ENCODE results near the gene ZSWIM8.
"Not testable (repeated sequence)": the region's sequence is repeated elsewhere in the genome, so short reads cannot be mapped to it uniquely, and the experiment has no call there.

The ZSWIM8 gene

DNA sequence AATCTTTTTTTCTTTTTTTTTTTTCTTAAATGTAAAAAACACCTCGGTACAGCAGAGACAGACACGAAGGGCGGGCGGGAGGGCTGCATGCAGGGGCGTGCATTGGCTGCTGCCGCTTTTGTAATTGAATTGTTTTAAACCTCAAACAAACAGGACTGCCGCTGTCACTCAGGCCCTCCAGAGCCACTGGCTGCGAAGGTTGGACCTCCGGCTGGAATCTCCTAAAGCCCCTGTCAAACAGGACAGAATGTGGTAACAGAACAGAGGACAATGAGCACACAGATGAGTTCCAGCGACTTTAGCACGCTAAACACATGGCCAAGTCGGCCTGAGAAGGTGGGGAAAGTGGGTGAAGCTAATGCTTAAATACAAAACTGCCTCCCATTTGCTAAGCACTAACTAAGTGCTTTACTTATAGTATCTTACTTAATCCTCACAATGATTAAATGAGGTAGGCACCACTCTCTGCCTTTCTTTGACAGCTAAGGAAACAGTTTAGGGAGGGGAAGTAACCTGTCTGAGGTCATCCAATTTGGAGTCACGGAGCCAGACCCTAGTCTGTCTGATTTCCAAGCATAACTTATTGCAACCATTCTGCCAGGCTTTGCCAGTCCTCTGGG lies 29.0 kb downstream of the ZSWIM8 start:
- no peak for DNase-seq (ENCODE audit: low read depth)

DNA sequence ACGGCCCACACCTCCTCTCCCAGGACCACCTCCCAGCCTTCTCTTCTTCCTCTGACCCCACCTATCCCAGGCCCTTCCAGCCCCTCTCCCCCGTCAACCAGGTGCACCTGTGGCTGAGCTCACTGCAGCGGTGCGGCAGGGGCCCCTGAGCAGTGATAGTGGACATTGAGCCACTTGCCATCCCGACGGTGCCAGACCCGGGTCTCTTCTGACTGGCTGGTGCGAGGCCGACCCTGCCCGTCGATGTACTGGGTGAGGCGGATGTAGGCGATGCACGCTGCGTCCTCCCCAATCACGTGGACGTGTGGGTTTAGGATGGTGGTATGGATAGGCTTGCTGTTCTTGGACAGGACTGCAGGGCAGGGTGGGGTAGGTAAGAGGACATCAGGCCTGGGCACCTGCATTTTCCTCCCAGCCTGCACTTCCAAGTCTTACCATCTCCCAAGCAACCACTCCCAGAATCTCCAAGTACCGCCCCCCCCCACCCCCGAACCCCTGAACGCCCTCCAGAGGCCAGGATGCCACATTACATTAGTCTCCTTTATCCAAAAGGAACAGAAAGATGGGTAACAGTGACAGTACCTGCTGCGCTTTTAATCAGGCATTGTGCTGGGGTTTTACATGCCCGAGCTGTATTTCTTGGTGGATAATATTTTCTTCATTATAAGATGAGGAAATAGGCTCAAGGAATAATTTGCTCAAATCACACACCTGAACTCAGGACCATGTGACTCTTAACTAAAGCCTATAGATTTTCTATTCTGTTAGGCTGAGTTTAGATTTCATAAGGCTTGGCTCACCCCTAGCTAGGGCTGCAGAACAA lies 29.7 kb downstream of the ZSWIM8 start:
- DNase-seq (ENCODE audit: low read depth) = no peak

DNA sequence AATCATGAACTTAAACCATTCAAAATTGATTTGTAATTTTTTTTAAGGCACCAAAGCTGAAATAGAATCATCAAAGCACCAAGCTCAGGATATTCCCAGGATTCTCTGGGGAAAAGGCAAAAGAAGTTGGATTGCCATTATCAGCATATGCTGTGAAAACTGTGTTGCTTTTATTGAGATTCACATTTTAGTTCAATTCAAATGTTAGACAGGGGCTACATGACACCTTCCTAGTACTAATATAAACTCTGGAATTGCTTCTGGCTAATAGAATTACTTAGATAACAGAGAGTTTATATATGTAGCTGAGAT lies 30.3 kb downstream of the ZSWIM8 start:
- no peak for DNase-seq (ENCODE audit: low read depth)

DNA sequence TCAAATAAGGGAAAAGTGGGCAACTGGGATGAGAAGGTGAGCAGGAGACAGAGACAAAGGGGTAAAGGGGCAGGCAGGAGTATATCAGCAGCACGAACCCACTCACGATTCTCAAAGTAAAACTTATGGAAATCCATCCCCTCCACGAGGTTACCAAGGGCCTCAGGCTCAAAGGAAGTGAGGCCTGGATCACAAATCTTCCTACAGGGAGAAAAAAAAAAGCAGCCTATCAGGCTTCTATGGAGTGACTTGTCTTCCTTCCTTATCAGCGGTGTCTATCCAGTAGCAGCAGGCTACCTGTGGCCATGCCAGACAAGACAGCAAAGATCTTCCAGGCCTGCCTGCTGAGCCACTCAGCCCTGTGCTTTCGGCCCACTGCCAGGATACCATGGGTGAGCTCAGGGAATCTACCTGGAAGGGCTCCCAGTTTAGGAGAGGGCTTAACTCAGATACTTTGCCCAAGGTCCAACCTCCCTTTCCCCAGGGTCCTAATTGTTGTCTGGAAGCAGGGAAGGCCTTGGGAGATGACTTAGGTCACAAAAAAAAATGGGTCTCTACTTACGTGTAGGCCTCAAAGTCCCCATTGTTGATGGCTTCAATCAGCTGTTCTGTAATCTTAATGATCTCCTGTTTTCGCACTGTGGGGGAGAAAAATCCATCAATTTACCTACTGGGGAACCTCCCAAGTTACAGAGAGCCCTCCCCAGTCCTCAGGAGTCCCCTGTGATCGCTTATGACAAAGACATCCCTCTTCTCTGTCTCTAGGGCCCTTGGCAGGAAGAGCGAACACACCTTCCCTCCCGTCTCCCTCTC lies 31.7 kb downstream of the ZSWIM8 start:
- DNase-seq (ENCODE audit: low read depth) = no peak

DNA sequence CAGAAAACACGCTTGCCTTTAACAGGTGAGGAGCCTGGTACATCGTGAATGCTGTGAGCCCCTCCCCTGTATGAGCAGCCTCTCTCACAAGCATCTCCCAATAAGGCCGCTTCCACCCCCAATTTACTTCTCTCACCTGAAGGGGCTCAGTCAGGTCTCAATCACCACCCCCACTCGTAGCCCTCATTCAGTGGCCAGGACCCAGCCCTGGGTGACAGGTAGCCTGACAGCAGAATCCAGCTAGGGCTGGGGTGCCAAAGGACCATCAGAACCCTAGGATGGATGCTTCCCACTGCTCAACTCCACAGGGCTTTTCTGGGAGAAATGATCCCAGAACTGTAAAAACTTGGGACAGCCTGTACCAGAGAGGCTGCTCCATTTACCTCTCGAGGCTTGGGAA lies 32.4 kb downstream of the ZSWIM8 start:
- DNase-seq (ENCODE audit: low read depth) = no peak

DNA sequence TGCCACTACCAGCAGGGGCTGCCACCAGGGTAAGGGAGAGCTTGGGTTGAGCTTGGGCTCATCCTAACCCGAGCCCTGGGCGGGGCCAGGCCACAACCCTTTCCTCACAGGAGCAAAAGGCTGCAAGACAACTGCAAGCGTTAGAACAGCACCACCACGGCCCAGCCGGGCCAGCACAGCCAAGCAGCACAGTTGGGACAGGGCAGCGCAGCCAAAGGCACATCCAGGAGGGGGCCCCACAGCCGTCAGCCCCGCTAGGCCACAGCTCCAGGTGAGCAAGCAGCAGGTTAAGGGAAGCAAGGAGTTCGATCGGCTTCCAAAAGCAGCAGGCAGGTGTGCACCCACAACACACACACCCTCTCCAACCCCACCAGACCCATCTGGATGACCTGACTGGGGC lies 33.0 kb downstream of the ZSWIM8 start:
- no peak for DNase-seq (ENCODE audit: low read depth)

DNA sequence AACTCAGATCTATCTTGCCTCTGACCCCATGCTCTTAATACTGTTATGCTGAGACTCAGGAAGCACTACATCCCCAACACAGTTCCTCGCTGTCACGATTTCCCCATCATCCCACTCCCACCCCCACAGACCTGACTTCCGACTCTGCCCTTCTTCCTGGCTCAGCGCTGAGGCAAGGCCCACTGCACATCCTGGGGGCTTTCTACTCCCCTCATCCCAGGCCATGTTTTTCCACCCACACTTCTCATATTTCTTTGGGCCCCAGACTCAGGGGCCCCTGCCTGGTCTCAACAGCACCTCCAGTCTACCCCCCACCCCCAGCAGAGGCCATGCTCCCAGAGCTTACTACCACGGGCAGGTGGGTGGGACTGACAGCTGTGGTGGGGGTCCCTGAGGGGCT lies 33.7 kb downstream of the ZSWIM8 start:
- DNase-seq (ENCODE audit: low read depth) = no peak

DNA sequence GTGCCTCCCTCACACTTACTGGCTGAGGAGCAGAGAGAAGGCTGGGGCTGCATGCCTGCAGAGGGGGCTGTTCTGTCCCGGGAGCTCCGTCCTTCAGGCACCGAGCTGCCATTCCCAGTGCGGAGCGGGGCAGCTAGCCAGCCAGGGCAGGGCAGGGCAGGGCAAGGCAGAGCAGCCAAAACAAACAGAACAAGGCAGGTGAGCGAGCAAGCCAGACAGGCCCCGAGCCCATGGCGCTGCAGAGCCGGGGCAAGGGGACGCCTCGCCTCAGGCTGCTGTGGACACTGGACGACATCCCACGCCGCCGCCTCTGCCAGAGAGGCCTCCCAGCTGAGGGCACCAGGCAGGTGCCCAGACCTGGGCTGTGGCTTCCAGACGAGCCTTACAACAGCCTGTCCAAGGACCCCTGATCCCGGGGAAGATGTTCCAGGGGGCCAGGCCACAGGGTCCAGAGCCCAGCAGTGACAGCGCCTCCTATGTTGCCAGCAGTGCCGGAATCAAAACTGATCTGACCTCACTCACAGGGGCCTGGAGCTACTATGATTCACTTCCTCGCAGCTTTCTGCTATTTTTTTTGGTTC lies 34.2 kb downstream of the ZSWIM8 start:
- no peak for DNase-seq (ENCODE audit: low read depth)

DNA sequence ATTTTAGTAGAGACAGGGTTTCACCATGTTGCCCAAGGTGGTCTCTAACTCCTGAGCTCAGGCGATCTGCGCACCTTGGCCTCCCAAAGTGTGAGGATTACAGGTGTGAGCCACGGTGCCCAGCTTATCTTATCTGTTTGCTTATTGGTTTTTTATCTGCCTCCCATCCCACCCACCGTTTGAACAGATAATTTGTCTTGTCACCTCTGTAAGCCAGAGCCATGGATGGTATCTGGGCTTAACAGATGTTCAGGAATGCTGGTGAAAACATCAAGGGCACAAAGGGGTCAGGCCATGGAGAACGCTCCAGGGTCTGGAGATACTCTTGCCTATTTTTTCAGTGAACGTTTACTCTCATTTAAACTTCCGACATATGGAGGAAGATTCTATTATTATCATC lies 38.0 kb downstream of the ZSWIM8 start:
- DNase-seq (ENCODE audit: low read depth) = no peak

DNA sequence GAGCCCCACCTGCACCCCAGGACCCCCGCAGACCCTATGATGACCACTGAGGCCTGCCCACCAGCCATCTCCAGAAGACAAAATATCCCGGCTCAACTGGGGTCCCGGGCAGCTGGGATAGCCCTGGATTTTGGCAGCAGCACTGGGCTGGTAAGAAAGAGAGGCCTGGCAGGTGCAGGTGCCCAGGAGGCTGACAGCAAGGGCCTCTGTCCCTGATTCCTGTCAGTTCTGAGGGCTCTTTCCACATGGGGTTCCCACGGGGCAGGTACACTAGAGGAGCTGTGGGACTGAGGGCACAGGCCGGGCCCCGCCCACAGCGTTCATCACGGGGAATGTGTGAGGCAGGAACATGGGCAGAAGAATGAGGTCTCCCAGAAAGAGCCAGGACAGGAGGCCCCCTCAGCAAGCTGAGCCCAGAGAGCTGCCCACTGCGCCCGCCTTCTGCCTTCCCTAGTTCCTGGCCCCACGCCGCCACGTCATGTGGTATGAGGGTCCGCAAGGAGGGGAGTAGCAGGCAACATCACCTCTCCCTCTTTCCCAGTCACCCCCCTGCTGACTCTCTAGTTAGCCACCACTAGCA lies 38.8 kb downstream of the ZSWIM8 start:
- DNase-seq (ENCODE audit: low read depth) = no peak

DNA sequence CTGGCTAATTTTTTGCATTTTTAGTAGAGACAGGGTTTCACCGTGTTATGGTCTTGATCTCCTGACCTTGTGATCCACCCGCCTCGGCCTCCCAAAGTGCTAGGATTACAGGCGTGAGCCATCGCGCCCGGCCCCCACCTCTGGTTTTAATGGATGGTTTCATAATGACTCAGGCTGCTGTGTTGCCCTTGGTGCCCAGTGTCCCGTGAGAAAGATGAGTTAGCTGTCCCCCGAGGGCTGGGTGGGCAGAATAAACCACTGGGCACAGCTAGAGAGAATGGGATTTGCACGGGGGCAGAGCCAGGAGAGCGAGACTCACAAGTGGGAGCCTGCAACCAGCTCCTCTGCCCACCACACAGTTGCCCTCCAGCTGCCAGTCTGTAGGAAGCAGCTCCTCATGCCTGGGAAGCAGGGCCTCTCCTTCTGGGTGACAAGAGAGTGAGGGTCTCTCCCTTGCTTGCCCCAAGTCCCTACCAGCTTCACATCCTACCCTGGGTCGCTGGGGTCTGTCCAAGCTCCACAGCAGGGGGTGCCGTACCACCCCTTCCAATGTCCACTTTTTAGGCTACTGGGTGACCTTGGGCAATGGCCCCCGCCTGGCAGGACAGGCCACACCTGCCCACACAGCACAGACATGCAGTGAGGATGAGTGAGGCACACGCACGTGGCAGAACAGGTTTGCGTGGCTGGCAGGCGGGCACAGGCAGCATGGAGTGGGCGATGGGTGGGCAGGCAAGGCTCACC lies 42.1 kb downstream of the ZSWIM8 start:
- DNase-seq (ENCODE audit: low read depth) = no peak

DNA sequence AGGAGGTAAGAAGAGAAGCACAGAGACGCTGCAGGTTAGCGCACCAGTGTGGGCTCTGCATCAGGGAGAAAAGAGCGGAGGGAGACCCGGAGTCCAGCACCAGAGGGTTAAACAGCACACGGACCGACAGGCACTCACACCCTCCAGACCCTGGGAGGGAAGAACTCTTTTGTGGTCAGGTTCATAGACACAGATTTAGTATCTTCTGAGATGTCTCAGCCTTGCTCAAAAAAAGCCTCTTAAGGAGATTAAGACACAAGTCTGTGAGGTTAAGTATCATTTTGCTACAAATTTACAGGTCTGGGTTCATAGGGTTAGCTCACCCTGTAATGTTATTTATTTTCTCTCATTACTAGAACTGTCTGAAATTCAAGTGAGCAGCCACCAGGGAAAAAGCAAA lies 42.8 kb downstream of the ZSWIM8 start:
- DNase-seq (ENCODE audit: low read depth) = no peak

DNA sequence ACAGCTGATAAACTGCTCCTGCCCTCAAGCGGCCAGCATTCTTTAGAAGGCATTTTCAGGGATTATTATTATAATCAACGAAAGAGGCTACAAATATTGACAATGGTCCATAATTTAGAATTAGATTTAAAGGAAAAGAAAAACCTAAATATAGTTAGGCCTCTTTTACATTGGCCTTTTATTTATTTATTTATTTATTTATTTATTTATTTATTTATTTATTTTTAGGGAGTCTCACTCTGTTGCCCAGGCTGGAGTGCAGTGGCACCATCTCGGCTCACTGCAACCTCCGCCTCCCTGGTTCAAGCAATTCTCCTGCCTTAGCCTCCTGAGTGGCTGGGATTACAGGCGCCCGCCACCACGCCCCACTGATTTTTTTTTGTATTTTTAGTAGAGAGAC lies 43.7 kb downstream of the ZSWIM8 start:
- DNase-seq (ENCODE audit: low read depth) = not testable (repeated sequence)

DNA sequence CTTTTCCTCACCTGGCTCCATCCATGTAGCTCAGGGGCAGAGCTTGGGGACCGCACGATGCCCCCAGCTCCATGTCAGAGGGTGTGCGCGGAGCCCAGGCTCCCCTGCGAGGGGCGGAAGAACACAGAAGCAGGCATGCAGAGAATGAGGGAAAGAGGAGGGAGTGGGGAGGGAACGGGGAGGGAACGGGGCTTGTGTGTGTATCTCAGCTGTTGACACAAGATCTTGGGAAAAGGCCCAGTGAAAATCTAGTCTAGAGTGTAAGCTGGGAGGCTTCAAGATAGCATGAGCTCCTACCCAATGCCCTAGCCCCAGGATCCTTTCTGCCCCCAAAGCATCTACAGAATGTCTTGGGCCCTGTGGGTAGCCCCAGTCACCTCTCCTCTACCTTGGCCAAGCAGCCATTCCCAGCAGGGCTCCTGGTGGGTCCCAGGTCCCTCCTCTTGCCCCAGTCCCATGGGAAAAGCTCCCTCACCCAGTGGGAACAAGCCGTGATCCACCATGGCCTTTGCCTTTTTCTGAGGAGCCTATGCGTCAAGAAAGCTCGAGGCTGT lies 51.1 kb downstream of the ZSWIM8 start:
- no peak for DNase-seq (ENCODE audit: low read depth)

DNA sequence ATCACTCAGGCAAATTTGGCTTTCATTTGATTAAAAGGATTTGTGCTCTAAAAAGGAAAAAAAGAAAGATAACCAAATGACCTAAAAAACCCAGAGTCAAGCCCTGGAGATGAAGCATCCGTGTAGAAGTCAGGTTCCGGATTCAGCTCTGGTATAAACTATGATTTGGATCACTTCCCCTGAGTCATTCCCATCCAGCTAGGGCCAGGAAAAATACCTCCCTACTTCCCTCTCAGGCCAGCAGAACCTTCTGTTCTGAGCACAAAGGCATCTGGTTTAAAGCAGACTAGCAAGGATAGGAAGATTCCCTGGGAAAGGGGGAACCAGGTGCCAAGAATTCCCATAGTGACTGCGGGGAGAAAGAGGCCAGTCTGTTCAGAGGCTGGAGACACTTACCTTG lies 51.7 kb downstream of the ZSWIM8 start:
- DNase-seq (ENCODE audit: low read depth) = no peak

DNA sequence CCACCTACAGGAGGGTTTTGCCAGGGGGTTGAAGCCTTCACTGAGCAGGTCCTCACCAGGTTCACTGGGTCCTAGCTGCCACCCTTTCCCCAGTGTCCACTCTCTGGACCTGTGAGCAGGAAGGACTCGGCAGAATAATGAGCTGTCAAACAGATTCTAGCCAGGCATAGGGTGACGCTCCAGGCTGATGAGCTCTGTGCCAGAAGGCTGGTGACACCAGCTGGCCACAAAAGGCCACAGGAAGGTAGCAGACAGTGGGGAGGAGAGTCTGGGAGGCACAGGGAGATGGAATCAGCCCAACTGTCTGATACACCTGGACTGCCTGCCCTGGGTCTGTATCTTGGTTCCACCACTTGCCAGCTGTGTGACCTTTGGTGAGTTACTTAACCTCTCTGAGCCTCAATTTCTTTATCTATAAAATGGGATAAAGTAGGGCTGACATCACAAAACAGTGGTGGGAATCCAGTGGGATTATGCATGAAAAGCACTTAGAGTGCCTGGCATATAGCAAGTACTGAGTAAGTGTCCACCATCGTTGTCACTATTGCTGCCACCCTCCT lies 52.7 kb downstream of the ZSWIM8 start:
- no peak for DNase-seq (ENCODE audit: low read depth)

DNA sequence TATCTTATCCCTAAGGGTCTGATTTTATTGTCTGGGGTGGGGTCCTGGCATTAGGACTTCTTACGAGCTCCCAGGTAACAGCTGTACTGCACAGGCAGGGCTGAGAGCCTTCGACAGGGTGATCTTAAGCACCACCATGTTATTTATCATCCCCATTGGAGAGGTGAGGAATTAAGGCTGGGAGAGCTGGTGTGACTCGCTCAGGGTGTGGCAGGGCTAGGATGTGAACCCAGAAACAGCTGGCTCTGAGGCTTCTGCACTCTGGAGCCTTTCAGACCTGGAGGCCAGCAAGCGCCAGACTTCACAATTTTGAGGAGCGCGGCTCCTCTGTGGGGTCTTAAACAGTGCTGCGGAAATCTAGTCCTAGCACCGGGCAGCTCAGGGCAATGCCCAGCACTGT lies 53.4 kb downstream of the ZSWIM8 start:
- no peak for DNase-seq (ENCODE audit: low read depth)

DNA sequence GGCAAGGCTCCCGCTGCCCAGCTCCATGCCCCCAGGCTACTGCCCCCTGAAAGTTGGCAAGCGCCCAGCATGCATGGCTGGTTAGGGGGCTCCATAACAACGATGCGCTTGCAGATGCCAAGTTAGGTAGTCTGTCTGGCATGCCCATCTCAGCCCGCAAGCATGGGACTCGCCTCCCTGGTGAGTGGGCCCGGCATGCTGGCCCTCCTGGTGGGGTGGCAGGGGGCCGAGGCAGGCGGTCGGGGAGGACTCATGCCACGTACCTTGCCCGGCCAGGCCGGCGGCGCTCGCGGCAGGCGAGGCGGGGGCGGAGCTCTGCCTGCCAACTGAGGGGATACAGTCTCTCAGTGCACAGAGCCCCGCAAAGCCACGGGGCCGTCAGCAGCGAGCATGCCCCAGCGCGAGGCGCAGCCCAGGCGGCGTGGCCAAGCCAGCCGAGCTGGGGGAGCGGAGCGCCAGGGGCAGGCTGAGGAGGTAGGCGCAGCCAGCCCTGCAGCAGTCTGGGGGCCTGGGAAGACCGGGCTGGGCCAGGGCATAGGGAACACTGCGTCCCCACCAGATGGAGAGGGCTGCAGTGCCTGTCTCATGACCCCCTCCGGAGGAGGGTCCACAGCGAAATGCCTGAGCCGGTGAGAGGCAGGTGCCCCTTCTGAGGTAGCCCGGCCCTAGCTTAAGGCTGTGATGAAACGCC lies 54.0 kb downstream of the ZSWIM8 start:
- DNase-seq (ENCODE audit: low read depth) = no peak

DNA sequence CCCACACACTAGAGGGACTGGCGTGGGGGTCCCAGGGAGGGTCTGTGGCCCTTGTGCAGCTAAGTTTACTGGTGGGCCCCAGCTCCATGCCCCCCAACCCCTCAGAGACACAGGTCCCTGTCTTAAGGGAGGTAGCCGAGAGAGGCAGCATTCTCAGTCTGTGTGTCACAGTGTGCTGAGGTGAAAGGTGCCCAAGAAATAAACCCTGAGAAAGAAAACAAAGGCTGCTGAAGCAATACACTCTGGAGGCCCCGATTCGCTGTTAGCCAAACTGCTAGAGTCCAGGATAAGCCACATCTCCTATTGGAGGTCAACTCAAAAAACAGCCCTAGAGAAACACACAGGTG lies 54.6 kb downstream of the ZSWIM8 start:
- no peak for DNase-seq (ENCODE audit: low read depth)

DNA sequence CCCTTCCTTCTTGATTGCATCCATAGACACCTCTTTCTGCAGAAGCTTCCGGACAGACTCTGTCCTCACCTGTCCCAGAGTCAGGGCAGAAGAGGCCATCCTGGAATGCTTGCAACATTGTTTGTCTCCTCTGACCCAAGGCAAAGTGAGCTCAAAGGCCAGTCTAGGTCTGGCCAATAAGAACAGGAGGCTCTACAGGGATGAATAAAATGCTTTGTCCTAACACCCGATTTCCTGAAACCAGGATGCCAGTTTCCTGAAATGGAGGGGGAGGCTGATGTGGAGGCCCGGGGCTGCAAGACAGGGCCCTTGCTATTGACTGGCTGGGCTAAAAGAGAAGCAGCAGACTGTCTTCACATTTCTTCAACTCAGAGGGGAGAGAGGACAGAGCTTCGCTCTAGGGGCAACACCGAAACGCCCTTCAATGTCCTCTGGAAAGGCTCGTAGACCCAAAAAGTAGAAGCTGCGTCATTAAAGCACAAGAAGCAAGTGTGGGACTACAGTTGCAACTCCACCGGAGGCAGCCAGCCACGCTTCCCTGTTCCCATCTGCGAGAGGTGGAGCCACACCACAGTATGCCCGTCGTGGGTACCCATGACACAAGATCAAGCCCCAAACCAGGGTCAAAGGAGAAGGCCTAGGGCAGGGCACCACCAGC lies 55.1 kb downstream of the ZSWIM8 start:
- no peak for DNase-seq (ENCODE audit: low read depth)
